Peyer's patch (tissue), 4 donors: ENCODE measurements around the gene THRB. TPM values are rescaled to one million over a fixed set of nuclear protein-coding genes. Genes with fewer than 3 reads are reported as not detected.
A peak's percentile ranks its signal among the peaks of the same experiment; 100 is the strongest.

Source experiments
- DNase-seq, 3 donors: peaks; one replicate each; pipeline ENCODE4 v3.0.0-alpha.2; 2017 to 2019
- H3K27ac ChIP-seq, 4 donors: fragments of 200-600 bp; sonication (generic); one replicate each; pipeline ENCODE4 v1.5.1; 2016 to 2019
- H3K27me3 ChIP-seq, 2 donors: fragments of 200-600 bp; sonication (generic); one replicate each; pipeline ENCODE4 v1.5.1; 2019
- H3K36me3 ChIP-seq, 3 donors: fragments of 200-600 bp; sonication (generic); one replicate each; pipeline ENCODE4 v1.5.1; 2016 to 2019
- H3K4me1 ChIP-seq, 4 donors: fragments of 200-600 bp; sonication (generic); one replicate each; pipeline ENCODE4 v1.5.1; 2016 to 2019
- H3K4me3 ChIP-seq, 4 donors: fragments of 200-600 bp; sonication (generic); 1 replicate in 3 of 4; 2 replicates in 1 of 4; pipeline ENCODE4 v1.5.1; 2016 to 2019; ENCODE audit warnings: mild to moderate bottlenecking in 1 of 4
- H3K9me3 ChIP-seq, 4 donors: fragments of 200-600 bp; sonication (generic); one replicate each; pipeline ENCODE4 v1.5.1; 2016 to 2019; ENCODE audit warnings: mild to moderate bottlenecking in 1 of 4
- CTCF ChIP-seq, 6 experiments: fragments of 450-650 bp in 4 of 6; fragments of 200-600 bp in 2 of 6; sonication (generic) in 1 of 6; IDR thresholded peaks; one replicate each; pipeline ENCODE4 v1.5.1; 2017 to 2019; ENCODE audit warnings: antibody characterized with exemption in 6 of 6, mild to moderate bottlenecking in 3 of 6, moderate library complexity in 1 of 6
- POLR2A ChIP-seq, 2 donors: fragments of 450-650 bp; IDR thresholded peaks; one replicate each; pipeline ENCODE4 v1.5.1; 2017; ENCODE audit warnings: antibody characterized with exemption in 2 of 2, mild to moderate bottlenecking in 2 of 2, moderate library complexity in 2 of 2
- total RNA-seq, 4 donors: library from RNA; depleted of rRNA; stranded (reverse); fragments of >200 nt; gene quantifications; one replicate each; pipeline ENCODE4 v1.1.0, GENCODE V29; 2016

Gene THRB
- total RNA-seq, 4 donors from 2014 or later, result 2.6 to 13.2 (median 8.4) TPM

- Histone ChIP-seq H3K9me3 (no peaks in the 10 kb centered on the region), H3K4me1 (no peaks in the 10 kb centered on the region), H3K4me3 (no peak overlapping the region), H3K27me3 (no peaks in the 10 kb centered on the region), H3K36me3 (no peaks in the 10 kb centered on the region), H3K27ac (no peak overlapping the region)
- TF ChIP-seq POLR2A (IDR thresholded peaks at IDR 0.05) (no peak), CTCF (IDR thresholded peaks at IDR 0.05) (no peak)
- no peak for DNase-seq
These were observed 299.0 kb downstream of the THRB start for GRCh38 chr3:24195504-24196230.

GRCh38 chr3:24192469-24193056, 302.1 kb downstream of the THRB start:
- Histone ChIP-seq H3K27ac (no peak overlapping the region), H3K36me3 (no peaks in the 10 kb centered on the region), H3K4me3 (no peak overlapping the region), H3K9me3 (no peaks in the 10 kb centered on the region), H3K27me3 (no peaks in the 10 kb centered on the region), H3K4me1 (no peaks in the 10 kb centered on the region)
- DNase-seq, result no peak
- TF ChIP-seq CTCF (IDR thresholded peaks at IDR 0.05) (no peak), POLR2A (IDR thresholded peaks at IDR 0.05) (no peak)

GRCh38 chr3:24191801-24192403, 302.7 kb downstream of the THRB start:
- TF ChIP-seq CTCF (IDR thresholded peaks at IDR 0.05), result no peak
- no peak for TF ChIP-seq POLR2A (IDR thresholded peaks at IDR 0.05)
- Histone ChIP-seq H3K27me3 (no peaks in the 10 kb centered on the region), H3K9me3 (no peaks in the 10 kb centered on the region), H3K4me1 (no peaks in the 10 kb centered on the region), H3K4me3 (no peak overlapping the region), H3K27ac (no peak overlapping the region), H3K36me3 (no peaks in the 10 kb centered on the region)
- DNase-seq, result no peak

- Histone ChIP-seq H3K4me3 (no peak overlapping the region), H3K36me3 (no peaks in the 10 kb centered on the region)
- no peak for TF ChIP-seq CTCF (IDR thresholded peaks at IDR 0.05)
- TF ChIP-seq POLR2A (IDR thresholded peaks at IDR 0.05), result no peak
These were observed 304.4 kb downstream of the THRB start for GRCh38 chr3:24190256-24190655.

GRCh38 chr3:24185738-24186384, 308.8 kb downstream of the THRB start:
- TF ChIP-seq CTCF (IDR thresholded peaks at IDR 0.05) (peak in 4 of 6 experiments; percentile 48 to 56 (median 52)), POLR2A (IDR thresholded peaks at IDR 0.05) (no peak)
- Histone ChIP-seq H3K4me3 (no peak overlapping the region), H3K27me3 (no peaks in the 10 kb centered on the region), H3K4me1 (no peaks in the 10 kb centered on the region), H3K9me3 (no peaks in the 10 kb centered on the region), H3K36me3 (no peaks in the 10 kb centered on the region), H3K27ac (no peak overlapping the region)
- DNase-seq, result peak in 1 of 3 donors; percentile 45

More at GRCh38 chr3:24190256-24190655, 304.4 kb downstream of the THRB start:
- Histone ChIP-seq H3K4me1 (no peaks in the 10 kb centered on the region), H3K27me3 (no peaks in the 10 kb centered on the region), H3K9me3 (no peaks in the 10 kb centered on the region), H3K27ac (no peak overlapping the region)
- no peak for DNase-seq
